ENCODE measurements around the gene ANG. TPM values are rescaled to one million over a fixed set of nuclear protein-coding genes. Genes with fewer than 3 reads are reported as not detected.
"Not testable (repeated sequence)": the region's sequence is repeated elsewhere in the genome, so short reads cannot be mapped to it uniquely, and the experiment has no call there.

Gene ANG
- total RNA-seq, 1 donor from 2014 or later, result 0.82 TPM

- no peak for FAIRE-seq
- no peak for DNase-seq (ENCODE audit: low spot score in 2 of 2)
Observed at GRCh38 chr14:20696764-20697163, 8.2 kb downstream of the ANG start.

DNA sequence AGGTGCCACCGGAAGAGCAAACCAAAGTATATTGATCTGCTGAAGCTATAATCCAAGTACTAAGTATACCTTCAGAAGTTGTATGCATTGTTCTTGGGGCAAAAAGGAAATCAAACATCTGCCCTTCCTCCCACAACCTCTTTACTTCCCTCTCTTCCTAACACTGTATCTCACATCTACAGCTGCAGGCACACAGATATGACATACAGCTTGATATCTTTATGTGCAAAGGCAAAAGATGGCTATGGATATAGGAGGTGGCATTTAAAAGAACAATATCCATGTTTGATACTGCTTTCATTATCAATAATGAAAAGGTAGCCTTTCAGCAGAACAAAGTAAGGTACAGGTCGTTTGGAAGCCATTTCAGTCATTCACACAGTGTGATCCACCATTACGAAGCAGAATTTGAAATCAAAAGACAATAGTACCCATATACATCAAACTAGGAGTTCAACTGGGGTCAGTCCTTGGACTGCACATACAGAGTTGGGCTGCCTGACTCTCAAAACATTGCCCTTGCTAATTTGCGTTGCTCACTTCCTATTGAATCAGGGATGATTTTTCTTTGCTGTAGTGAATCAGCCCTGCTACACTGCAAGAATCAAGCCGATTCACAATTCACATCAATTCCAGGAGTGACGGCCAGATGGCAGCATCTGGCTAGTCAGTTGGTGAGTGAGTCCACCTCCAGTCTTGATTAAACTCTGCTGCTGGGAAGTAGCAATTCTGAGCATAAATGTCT lies 8.9 kb downstream of the ANG start:
- FAIRE-seq (peak; percentile 30), DNase-seq (ENCODE audit: low spot score in 2 of 2) (peak; percentile 56 to 65)

- FAIRE-seq (no peak), DNase-seq (ENCODE audit: low spot score in 2 of 2) (no peak)
Observed at GRCh38 chr14:20698018-20698329, 9.4 kb downstream of the ANG start.

- no peak for FAIRE-seq
- no peak for DNase-seq (ENCODE audit: low spot score in 2 of 2)
Observed at GRCh38 chr14:20698934-20699333, 10.4 kb downstream of the ANG start.

DNA sequence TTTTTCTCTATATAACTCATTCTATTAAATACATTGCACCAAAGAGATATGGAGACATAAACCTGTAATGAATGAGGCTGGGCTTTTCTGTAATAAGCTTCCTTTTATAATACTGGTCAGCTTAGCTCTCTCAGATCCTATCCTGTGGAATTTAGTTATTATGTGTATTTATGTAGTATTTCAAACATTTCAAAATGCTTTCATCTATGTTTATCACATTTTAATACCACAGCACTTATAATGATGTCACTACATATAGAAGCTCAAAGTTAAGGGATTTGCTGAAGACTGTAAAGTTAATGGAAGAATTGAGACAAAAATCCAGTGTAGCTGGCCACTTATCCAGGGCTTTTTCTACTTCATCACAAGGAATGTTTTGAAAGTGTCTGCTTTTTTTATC lies 11.4 kb downstream of the ANG start:
- DNase-seq (ENCODE audit: low spot score in 2 of 2) (no peak), FAIRE-seq (no peak)

- not testable (repeated sequence) for FAIRE-seq
Observed at GRCh38 chr14:20700965-20701364, 12.4 kb downstream of the ANG start.

DNA sequence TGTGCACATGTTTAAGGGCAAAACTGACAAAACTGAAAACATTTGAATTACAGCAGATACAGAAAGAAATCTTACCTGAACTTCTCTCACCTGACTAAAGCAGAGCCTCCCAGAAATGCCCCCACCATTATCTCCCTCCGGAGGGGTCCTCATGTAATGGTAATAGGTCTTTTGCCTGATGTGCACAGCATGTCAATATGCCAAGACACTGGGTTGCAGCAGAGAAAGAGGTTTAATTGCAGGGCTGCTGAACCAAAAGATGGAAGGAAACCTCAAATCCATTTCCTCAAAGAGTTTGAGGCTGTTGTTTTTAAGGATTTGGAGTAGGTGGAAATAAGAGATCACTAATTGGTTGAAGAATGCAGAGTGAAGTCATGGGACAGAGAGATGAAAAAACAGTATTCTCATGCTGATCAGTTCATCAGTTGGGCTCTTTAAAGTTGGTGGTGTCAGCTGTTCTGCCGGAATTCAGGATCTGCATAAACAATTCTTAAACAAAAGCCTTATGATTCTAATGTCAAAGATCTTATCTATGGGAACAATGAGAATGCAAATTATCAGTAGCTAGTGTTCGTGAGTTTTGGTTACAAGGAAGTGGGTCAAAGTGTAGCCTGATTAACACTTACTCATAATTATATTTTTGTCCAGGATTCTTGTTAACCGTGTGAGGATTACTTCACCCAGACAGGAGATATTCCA lies 18.2 kb downstream of the ANG start:
- DNase-seq (ENCODE audit: low spot score in 2 of 2) (no peak), FAIRE-seq (no peak)

More at GRCh38 chr14:20700965-20701364, 12.4 kb downstream of the ANG start:
- not testable (repeated sequence) for DNase-seq (ENCODE audit: low spot score in 2 of 2)

- FAIRE-seq, result no peak
- no peak for DNase-seq (ENCODE audit: low spot score in 2 of 2)
Observed at GRCh38 chr14:20707622-20708021, 19.1 kb downstream of the ANG start.

DNA sequence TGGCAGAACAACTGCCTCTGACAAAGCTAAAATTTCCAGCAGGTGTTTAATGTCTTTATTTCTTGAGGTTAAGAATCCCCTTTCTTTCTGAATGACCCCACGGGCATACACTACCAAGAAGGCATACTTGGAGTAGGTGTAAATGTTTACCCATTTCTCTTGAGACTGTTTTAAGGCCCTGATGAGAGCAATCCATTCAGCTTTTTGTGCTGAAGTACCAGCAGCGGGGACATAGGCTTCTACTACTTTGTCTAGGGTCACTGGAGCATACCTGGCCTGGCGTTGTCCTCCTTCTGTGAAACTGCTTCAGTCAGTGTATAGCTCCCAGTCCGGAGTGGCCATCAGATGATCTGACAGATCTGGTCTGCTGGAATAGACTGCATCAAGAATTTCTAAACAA lies 22.7 kb downstream of the ANG start:
- DNase-seq (ENCODE audit: low spot score in 2 of 2) (no peak), FAIRE-seq (no peak)

- DNase-seq (ENCODE audit: low spot score in 2 of 2), result no peak
- FAIRE-seq, result no peak
Observed at GRCh38 chr14:20711685-20712084, 23.1 kb downstream of the ANG start.

GRCh38 chr14:20712904-20713303 lies 24.3 kb downstream of the ANG start:
- FAIRE-seq, result no peak
- no peak for DNase-seq (ENCODE audit: low spot score in 2 of 2)

- DNase-seq (ENCODE audit: low spot score in 2 of 2), result no peak
- FAIRE-seq, result no peak
Observed at GRCh38 chr14:20714593-20715250, 26.2 kb downstream of the ANG start.

DNA sequence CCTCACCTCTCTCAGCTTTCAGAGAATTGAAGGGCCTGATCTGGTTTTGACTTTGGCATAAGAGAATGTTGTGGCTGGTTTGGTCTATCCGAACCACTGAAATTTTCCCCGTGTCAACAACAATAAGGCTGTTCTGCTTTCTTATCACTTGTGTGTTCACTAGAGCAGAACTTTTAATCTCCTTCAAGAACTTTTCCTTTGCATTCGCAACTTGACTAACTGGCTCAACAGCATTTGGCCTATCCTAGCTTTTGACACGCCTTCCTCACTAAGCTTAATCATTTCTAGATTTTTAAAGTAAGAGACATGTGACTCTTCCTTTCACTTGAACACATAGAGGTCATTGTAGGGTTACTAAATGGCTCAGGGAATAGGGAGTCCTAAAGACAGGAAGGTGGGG lies 31.2 kb downstream of the ANG start:
- no peak for FAIRE-seq
- no peak for DNase-seq (ENCODE audit: low spot score in 2 of 2)

DNA sequence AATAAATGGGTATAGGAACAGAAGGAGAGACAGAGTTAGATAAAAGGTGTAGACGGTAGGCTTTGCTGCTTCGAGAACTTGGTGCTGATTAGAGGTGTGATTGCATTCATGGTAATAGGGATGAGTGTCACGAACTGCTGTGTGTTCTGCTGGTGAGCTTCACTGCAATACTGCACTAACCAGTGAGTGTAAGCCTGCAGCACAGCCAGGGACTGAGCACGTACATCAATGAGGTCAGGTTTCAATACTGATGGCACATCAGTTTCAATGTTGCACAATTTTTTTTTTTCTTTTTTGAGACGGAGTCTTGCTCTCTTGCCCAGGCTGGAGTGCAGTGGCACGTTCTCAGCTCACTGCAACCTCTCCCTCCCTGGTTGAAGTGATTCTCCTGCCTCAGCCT lies 32.2 kb downstream of the ANG start:
- FAIRE-seq, result no peak
- no peak for DNase-seq (ENCODE audit: low spot score in 2 of 2)

DNA sequence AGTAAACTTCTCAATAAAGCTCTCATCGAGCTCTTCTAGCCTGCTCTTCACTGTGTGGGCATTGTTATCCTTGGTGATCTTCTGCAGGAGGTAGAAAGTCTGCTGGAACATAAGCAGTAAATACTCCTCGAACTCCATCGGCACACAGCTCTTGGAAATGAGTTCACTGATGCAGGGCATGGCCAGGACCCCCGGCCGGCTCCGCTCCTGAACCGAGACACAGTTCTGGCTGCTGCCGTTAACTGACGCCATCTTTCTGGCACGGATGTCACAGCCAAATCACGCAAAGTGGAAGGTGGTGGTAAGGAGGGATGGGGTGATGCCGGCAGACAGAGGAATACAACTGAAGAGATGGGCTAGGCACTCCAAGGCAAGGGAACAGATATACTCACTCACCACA lies 33.5 kb downstream of the ANG start:
- FAIRE-seq, result no peak
- DNase-seq (ENCODE audit: low spot score in 2 of 2), result no peak

GRCh38 chr14:20723488-20723887 lies 34.9 kb downstream of the ANG start:
- DNase-seq (ENCODE audit: low spot score in 2 of 2), result peak in 1 of 2 donors; percentile 18

GRCh38 chr14:20726121-20726520 lies 37.6 kb downstream of the ANG start:
- not testable (repeated sequence) for DNase-seq (ENCODE audit: low spot score in 2 of 2); FAIRE-seq

More at GRCh38 chr14:20723488-20723887, 34.9 kb downstream of the ANG start:
- no peak for FAIRE-seq

DNA sequence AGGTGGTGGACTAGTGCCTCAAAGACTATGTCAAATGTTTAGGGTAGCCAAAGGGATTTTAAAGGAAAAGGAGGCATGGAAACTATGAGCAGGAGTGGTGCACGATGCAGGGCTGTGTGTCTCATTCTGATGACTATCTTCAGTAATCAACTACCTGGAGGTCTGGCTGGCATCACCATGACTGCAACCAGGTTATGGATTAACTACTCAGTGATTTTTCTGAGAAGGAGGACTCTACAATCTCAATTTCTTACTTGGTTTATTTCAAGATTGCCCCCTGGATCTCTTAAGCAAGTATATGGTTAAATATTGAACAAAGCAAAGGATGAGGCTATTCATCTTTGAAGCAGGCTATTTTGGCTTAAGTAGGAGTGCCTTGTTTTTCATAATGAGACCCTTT lies 38.0 kb downstream of the ANG start:
- DNase-seq (ENCODE audit: low spot score in 2 of 2) (no peak), FAIRE-seq (no peak)

- no peak for FAIRE-seq
- DNase-seq (ENCODE audit: low spot score in 2 of 2), result no peak
Observed at GRCh38 chr14:20730891-20731290, 42.3 kb downstream of the ANG start.

DNA sequence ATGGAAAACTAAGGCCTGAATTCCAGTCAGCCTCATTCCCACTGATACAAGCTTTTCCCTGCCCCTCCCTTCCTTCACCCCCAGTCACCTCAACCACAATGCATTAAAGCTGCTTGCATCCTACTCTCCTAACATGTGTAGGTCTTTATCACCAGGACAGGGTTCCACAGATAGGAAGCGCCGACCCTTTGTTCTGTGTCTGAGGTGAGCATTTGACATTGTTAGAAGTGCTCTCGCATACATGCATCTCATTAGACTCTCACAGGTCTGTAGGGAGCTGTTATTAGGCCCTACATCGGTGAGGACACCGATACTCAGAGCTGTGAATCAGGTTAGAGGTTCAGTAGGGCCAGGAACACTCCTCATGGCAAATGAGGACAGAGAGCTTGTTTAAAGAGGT lies 43.9 kb downstream of the ANG start:
- FAIRE-seq (no peak), DNase-seq (ENCODE audit: low spot score in 2 of 2) (no peak)

GRCh38 chr14:20732979-20733635 lies 44.5 kb downstream of the ANG start:
- DNase-seq (ENCODE audit: low spot score in 2 of 2) (no peak), FAIRE-seq (no peak)

All from frontal cortex (tissue), 4 donors.